Activated CD8-positive, alpha-beta T cell treated with anti-CD3 and anti-CD28 coated beads, Interleukin-2, amount 10 ng/mL, durations not matched to agents 7 days and 5 days (primary cell): ENCODE measurements around the gene TMEM235. TPM values are rescaled to one million over a fixed set of nuclear protein-coding genes. Genes with fewer than 3 reads are reported as not detected.

ENCODE experiments used
- ATAC-seq: fragments of 150-1000 bp; cut with Tn5 transposase; one replicate; pipeline ENCODE4 v1.10.0; 2021; ENCODE audit warnings: moderate library complexity
- CTCF ChIA-PET: fragments of 350-600 bp; sonication (Branson Sonifier 250); formaldehyde crosslinking; loops from one replicate; lab custom pipeline; 2021; ENCODE audit warnings: antibody characterized with exemption; lab: Charles Lee
- POLR2A ChIA-PET: fragments of 350-600 bp; sonication (Branson Sonifier 250); formaldehyde crosslinking; loops from one replicate; lab custom pipeline; 2021; ENCODE audit warnings: antibody characterized with exemption; lab: Charles Lee
- DNase-seq: peaks from one replicate; pipeline ENCODE4 v3.0.0-alpha.2; 2020
- H3K27ac Mint-ChIP-seq: one replicate; pipeline ENCODE4 v1.8.0; 2021; ENCODE audit warnings: mild to moderate bottlenecking, mixed read lengths
- H3K27me3 Mint-ChIP-seq: one replicate; pipeline ENCODE4 v1.8.0; 2021; ENCODE audit warnings: low read depth, mixed read lengths
- H3K36me3 Mint-ChIP-seq: one replicate; pipeline ENCODE4 v1.8.0; 2021; ENCODE audit warnings: low read depth, mixed read lengths
- H3K4me1 Mint-ChIP-seq: one replicate; pipeline ENCODE4 v1.8.0; 2021; ENCODE audit warnings: low read depth, mixed read lengths
- H3K4me3 Mint-ChIP-seq: one replicate; pipeline ENCODE4 v1.8.0; 2021; ENCODE audit warnings: mild to moderate bottlenecking, mixed read lengths
- H3K9me3 Mint-ChIP-seq: one replicate; pipeline ENCODE4 v1.8.0; 2022; ENCODE audit warnings: mixed read lengths; ENCODE audit not compliant: insufficient read depth
- total RNA-seq, 2 experiments: library from RNA; stranded (reverse); gene quantifications; one replicate each; pipeline ENCODE4 v1.2.3, GENCODE V29; 2021

The TMEM235 gene
- total RNA-seq, 2 experiments from 2014 or later, result not detected

GRCh38 chr17:78223061-78223460 is 8.4 kb upstream of the TMEM235 start:
- no peak overlapping the region for H3K27ac Mint-ChIP-seq
- ATAC-seq, result no peak
- DNase-seq, result no peak
- no peaks in the 10 kb centered on the region for H3K9me3 Mint-ChIP-seq
- H3K4me1 Mint-ChIP-seq, result peaks cover 11% of the 10 kb centered on the region
- H3K27me3 Mint-ChIP-seq, result peaks cover 2% of the 10 kb centered on the region
- no peak overlapping the region for H3K4me3 Mint-ChIP-seq
- CTCF ChIA-PET, result interaction anchor here (0.6 to 1.4 kb wide), 2 partner anchors 29 to 220 kb away, joined by 3 to 4 read pairs; no protein-coding TSS in a partner anchor
- peaks cover 53% of the 10 kb centered on the region for H3K36me3 Mint-ChIP-seq
- POLR2A ChIA-PET, result interaction anchor here (1.1 to 1.4 kb wide), 2 partner anchors 8 to 37 kb away, joined by 3 to 4 read pairs; no protein-coding TSS in a partner anchor

DNA sequence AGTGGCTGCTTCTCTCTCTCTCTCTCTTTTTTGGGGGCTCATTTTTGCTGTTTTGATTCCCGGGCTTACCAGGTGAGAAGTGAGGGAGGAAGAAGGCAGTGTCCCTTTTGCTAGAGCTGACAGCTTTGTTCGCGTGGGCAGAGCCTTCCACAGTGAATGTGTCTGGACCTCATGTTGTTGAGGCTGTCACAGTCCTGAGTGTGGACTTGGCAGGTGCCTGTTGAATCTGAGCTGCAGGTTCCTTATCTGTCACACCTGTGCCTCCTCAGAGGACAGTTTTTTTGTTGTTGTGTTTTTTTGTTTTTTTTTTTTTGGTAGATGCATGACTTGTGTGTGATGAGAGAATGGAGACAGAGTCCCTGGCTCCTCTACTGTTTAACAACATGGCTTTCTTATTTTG is 7.7 kb upstream of the TMEM235 start:
- POLR2A ChIA-PET, result interaction anchor here (1.1 to 1.4 kb wide), 2 partner anchors 9 to 38 kb away, joined by 3 to 4 read pairs; no protein-coding TSS in a partner anchor
- Mint-ChIP-seq H3K9me3 (no peaks in the 10 kb centered on the region), H3K4me3 (no peak overlapping the region), H3K27me3 (peaks cover 6% of the 10 kb centered on the region), H3K36me3 (peaks cover 50% of the 10 kb centered on the region), H3K4me1 (peaks cover 11% of the 10 kb centered on the region), H3K27ac (no peak overlapping the region)
- ATAC-seq (no peak), DNase-seq (no peak)
- CTCF ChIA-PET, result interaction anchor here (1.4 kb wide), 1 partner anchor 28 kb away, joined by 4 read pairs; no protein-coding TSS in a partner anchor

DNA sequence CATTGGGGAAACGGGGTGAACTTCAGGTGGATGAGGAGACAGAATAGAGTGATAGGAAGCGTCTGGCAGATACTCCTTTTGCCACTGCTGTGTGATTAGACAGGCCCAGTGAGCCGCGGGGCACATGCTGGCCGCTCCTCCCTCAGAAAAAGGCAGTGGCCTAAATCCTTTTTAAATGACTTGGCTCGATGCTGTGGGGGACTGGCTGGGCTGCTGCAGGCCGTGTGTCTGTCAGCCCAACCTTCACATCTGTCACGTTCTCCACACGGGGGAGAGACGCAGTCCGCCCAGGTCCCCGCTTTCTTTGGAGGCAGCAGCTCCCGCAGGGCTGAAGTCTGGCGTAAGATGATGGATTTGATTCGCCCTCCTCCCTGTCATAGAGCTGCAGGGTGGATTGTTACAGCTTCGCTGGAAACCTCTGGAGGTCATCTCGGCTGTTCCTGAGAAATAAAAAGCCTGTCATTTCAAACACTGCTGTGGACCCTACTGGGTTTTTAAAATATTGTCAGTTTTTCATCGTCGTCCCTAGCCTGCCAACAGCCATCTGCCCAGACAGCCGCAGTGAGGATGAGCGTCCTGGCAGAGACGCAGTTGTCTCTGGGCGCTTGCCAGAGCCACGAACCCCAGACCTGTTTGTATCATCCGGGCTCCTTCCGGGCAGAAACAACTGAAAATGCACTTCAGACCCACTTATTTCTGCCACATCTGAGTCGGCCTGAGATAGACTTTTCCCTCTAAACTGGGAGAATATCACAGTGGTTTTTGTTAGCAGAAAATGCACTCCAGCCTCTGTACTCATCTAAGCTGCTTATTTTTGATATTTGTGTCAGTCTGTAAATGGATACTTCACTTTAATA is 7.0 kb upstream of the TMEM235 start:
- CTCF ChIA-PET, result no interaction called here
- Mint-ChIP-seq H3K4me3 (no peak overlapping the region), H3K27ac (no peak overlapping the region), H3K36me3 (peaks cover 43% of the 10 kb centered on the region), H3K27me3 (peaks cover 6% of the 10 kb centered on the region), H3K9me3 (no peaks in the 10 kb centered on the region), H3K4me1 (peaks cover 7% of the 10 kb centered on the region)
- no peak for DNase-seq
- POLR2A ChIA-PET, result interaction anchor here (0.6 to 1.4 kb wide), 2 partner anchors 10 to 80 kb away, joined by 3 to 4 read pairs; no protein-coding TSS in a partner anchor
- no peak for ATAC-seq

- DNase-seq (no peak), ATAC-seq (no peak)
- peaks cover 6% of the 10 kb centered on the region for H3K27me3 Mint-ChIP-seq
- no peak overlapping the region for H3K27ac Mint-ChIP-seq
- peaks cover 38% of the 10 kb centered on the region for H3K36me3 Mint-ChIP-seq
- no peaks in the 10 kb centered on the region for H3K9me3 Mint-ChIP-seq
- CTCF ChIA-PET, result interaction anchor here (1.1 to 1.2 kb wide), 2 partner anchors 24 to 39 kb away, joined by 3 read pairs; no protein-coding TSS in a partner anchor
- peaks cover 3% of the 10 kb centered on the region for H3K4me1 Mint-ChIP-seq
- POLR2A ChIA-PET, result interaction anchor here (0.6 kb wide), 1 partner anchor 81 kb away, joined by 3 read pairs; no protein-coding TSS in a partner anchor
- H3K4me3 Mint-ChIP-seq, result no peak overlapping the region
Measured at GRCh38 chr17:78225088-78225865, 6.2 kb upstream of the TMEM235 start.

DNA sequence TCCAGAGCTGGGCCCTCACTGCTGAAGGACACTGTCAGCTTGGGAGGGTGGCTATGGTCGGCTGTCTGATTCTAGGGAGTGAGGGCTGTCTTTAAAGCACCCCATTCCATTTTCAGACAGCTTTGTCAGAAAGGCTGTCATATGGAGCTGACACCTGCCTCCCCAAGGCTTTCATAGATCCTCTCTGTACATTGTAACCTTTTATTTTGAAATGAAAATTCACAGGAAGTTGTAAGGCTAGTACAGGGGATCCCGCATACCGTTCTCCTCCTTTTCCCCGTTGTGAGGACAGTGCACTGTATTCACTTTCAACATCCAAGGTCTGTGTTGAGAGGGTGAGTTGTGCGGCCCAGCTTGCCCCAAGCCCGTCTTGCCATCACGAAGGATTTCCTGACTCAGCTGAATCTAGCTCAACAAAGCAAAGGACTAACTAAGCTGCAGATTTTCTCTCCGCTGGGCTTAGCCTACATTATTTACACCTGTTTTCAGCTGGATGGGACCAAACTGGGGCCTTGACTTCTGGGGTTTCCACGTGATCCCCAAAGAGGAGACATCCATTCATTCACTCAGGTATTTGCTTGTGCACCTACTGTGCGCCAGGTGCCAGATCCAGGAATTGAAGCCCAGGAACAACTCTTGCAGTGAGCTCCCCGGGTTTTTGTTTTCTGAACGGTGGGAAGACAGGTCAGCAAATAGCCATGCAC is 5.2 kb upstream of the TMEM235 start:
- no peak for ATAC-seq
- DNase-seq, result no peak
- Mint-ChIP-seq H3K4me1 (peaks cover 3% of the 10 kb centered on the region), H3K36me3 (peaks cover 34% of the 10 kb centered on the region), H3K4me3 (no peak overlapping the region), H3K27ac (peak overlapping the region; percentile 20), H3K9me3 (no peaks in the 10 kb centered on the region), H3K27me3 (peaks cover 15% of the 10 kb centered on the region)
- ChIA-PET POLR2A (no interaction called here), CTCF (interaction anchor here (1.1 to 1.7 kb wide), 4 partner anchors 23 to 141 kb away, joined by 3 to 5 read pairs (median 4); no protein-coding TSS in a partner anchor)

- H3K4me3 Mint-ChIP-seq, result no peak overlapping the region
- peaks cover 18% of the 10 kb centered on the region for H3K27me3 Mint-ChIP-seq
- ChIA-PET CTCF (interaction anchor here (1.1 to 1.7 kb wide), 3 partner anchors 24 to 142 kb away, joined by 3 to 5 read pairs (median 4); no protein-coding TSS in a partner anchor), POLR2A (interaction anchor here (1.2 kb wide), 1 partner anchor 13 kb away, joined by 8 read pairs; the partner anchor contains the start of gene BIRC5)
- no peak for DNase-seq
- H3K4me1 Mint-ChIP-seq, result peaks cover 3% of the 10 kb centered on the region
- no peaks in the 10 kb centered on the region for H3K9me3 Mint-ChIP-seq
- no peak for ATAC-seq
- H3K36me3 Mint-ChIP-seq, result peaks cover 30% of the 10 kb centered on the region
- no peak overlapping the region for H3K27ac Mint-ChIP-seq
Measured at GRCh38 chr17:78226759-78227454, 4.5 kb upstream of the TMEM235 start.

- ChIA-PET POLR2A (interaction anchor here (1.2 to 1.4 kb wide), 2 partner anchors 10 to 13 kb away, joined by 5 to 8 read pairs; partner anchors contain the start of gene BIRC5), CTCF (interaction anchor here (1.7 kb wide), 1 partner anchor 143 kb away, joined by 4 read pairs; no protein-coding TSS in a partner anchor)
- no peaks in the 10 kb centered on the region for H3K9me3 Mint-ChIP-seq
- H3K36me3 Mint-ChIP-seq, result peaks cover 30% of the 10 kb centered on the region
- no peak overlapping the region for H3K27ac Mint-ChIP-seq
- no peak for ATAC-seq
- H3K4me3 Mint-ChIP-seq, result no peak overlapping the region
- no peak for DNase-seq
- peaks cover 24% of the 10 kb centered on the region for H3K27me3 Mint-ChIP-seq
- peaks cover 5% of the 10 kb centered on the region for H3K4me1 Mint-ChIP-seq
Measured at GRCh38 chr17:78227455-78227916, 3.9 kb upstream of the TMEM235 start.

DNA sequence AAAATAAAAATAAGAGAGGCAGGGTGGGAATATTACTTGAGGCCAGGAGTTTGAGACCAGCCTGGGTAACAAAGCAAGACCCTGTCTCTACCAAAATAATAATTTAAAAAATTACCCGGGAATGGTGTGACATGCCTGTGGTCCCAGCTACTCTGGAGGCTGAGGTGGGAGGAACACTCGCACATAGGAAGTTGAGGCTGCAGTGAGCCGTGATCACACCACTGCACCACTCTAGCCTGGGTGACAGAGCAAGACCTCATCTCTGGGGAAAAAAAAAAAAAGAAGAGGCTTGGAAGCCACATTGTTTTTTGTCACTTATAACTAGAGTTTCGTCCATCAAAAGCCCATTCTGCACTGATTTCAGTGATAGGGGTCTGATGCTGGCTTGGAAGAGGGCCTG is 3.3 kb upstream of the TMEM235 start:
- Mint-ChIP-seq H3K4me3 (no peak overlapping the region), H3K4me1 (peaks cover 5% of the 10 kb centered on the region), H3K9me3 (no peaks in the 10 kb centered on the region), H3K36me3 (peaks cover 24% of the 10 kb centered on the region), H3K27me3 (peaks cover 29% of the 10 kb centered on the region), H3K27ac (no peak overlapping the region)
- ChIA-PET CTCF (interaction anchor here (1.7 kb wide), 1 partner anchor 143 kb away, joined by 4 read pairs; no protein-coding TSS in a partner anchor), POLR2A (interaction anchor here (1.2 to 1.4 kb wide), 2 partner anchors 10 to 14 kb away, joined by 5 to 8 read pairs; partner anchors contain the start of gene BIRC5)
- ATAC-seq (no peak), DNase-seq (no peak)

GRCh38 chr17:78230252-78230962 is 1.0 kb upstream of the TMEM235 start:
- ChIA-PET POLR2A (no interaction called here), CTCF (no interaction called here)
- Mint-ChIP-seq H3K4me1 (peaks cover 5% of the 10 kb centered on the region), H3K4me3 (no peak overlapping the region), H3K36me3 (peaks cover 4% of the 10 kb centered on the region), H3K9me3 (no peaks in the 10 kb centered on the region), H3K27ac (no peak overlapping the region), H3K27me3 (peaks cover 31% of the 10 kb centered on the region)
- ATAC-seq (no peak), DNase-seq (no peak)
